Adipocyte (in vitro differentiated cells): ENCODE data around the gene SENP7.

Experiments used
- DNase-seq: peaks from one replicate; pipeline ENCODE4 v3.0.0-alpha.2; 2015; ENCODE audit warnings: low read depth
- H3K27me3 ChIP-seq: replicated peaks from 2 replicates; pipeline ENCODE4 v1.7.0; 2013; ENCODE audit warnings: mild to moderate bottlenecking, low read length, moderate library complexity; ENCODE audit not compliant: control insufficient read depth, insufficient read depth
- H3K36me3 ChIP-seq: 2 replicates; pipeline ENCODE4 v1.7.0; 2013; ENCODE audit warnings: low read length, mild to moderate bottlenecking, moderate library complexity; ENCODE audit not compliant: control insufficient read depth, insufficient read depth, severe bottlenecking
- H3K4me1 ChIP-seq: 2 replicates; pipeline ENCODE4 v1.7.0; 2013; ENCODE audit warnings: mild to moderate bottlenecking, low read length, moderate library complexity; ENCODE audit not compliant: control insufficient read depth, insufficient read depth
- H3K4me3 ChIP-seq: 2 replicates; pipeline ENCODE4 v1.7.0; 2013; ENCODE audit warnings: mild to moderate bottlenecking, low read length, moderate library complexity
- H3K9ac ChIP-seq: 2 replicates; pipeline ENCODE4 v1.7.0; 2013; ENCODE audit warnings: mild to moderate bottlenecking, low read length, moderate library complexity
- H3K9me3 ChIP-seq: 2 replicates; pipeline ENCODE4 v1.7.0; 2013; ENCODE audit warnings: mild to moderate bottlenecking, low read length, moderate library complexity; ENCODE audit not compliant: control insufficient read depth

The SENP7 gene

GRCh38 chr3:101379658-101380376 lies 133.2 kb downstream of the SENP7 start:
- Histone ChIP-seq H3K36me3 (no peaks in the 10 kb centered on the region), H3K9ac (no peak overlapping the region), H3K4me3 (no peak overlapping the region), H3K27me3 (no peaks in the 10 kb centered on the region), H3K9me3 (peaks cover 20% of the 10 kb centered on the region), H3K4me1 (no peaks in the 10 kb centered on the region)
- DNase-seq = no peak

- peaks cover 20% of the 10 kb centered on the region for H3K9me3 ChIP-seq
- no peaks in the 10 kb centered on the region for H3K4me1 ChIP-seq
- H3K9ac ChIP-seq = no peak overlapping the region
- H3K36me3 ChIP-seq = no peaks in the 10 kb centered on the region
- H3K27me3 ChIP-seq = no peaks in the 10 kb centered on the region
- H3K4me3 ChIP-seq = no peak overlapping the region
- no peak for DNase-seq
Observed at GRCh38 chr3:101377796-101378195, 135.2 kb downstream of the SENP7 start.

- Histone ChIP-seq H3K9me3 (peaks cover 20% of the 10 kb centered on the region), H3K9ac (no peak overlapping the region), H3K27me3 (no peaks in the 10 kb centered on the region), H3K36me3 (no peaks in the 10 kb centered on the region), H3K4me3 (no peak overlapping the region), H3K4me1 (no peaks in the 10 kb centered on the region)
- DNase-seq = no peak
Observed at GRCh38 chr3:101377209-101377608, 135.8 kb downstream of the SENP7 start.

- Histone ChIP-seq H3K9me3 (peaks cover 10% of the 10 kb centered on the region), H3K4me1 (no peaks in the 10 kb centered on the region), H3K4me3 (no peak overlapping the region), H3K36me3 (peaks cover 4% of the 10 kb centered on the region), H3K9ac (no peak overlapping the region), H3K27me3 (no peaks in the 10 kb centered on the region)
- DNase-seq = no peak
Observed at GRCh38 chr3:101375586-101375985, 137.4 kb downstream of the SENP7 start.

- H3K4me1 ChIP-seq = no peaks in the 10 kb centered on the region
- H3K27me3 ChIP-seq = no peaks in the 10 kb centered on the region
- H3K4me3 ChIP-seq = no peak overlapping the region
- no peak overlapping the region for H3K9ac ChIP-seq
- peaks cover 39% of the 10 kb centered on the region for H3K36me3 ChIP-seq
- no peak for DNase-seq
- H3K9me3 ChIP-seq = peaks cover 30% of the 10 kb centered on the region
Observed at GRCh38 chr3:101362406-101362805, 150.6 kb downstream of the SENP7 start.

- H3K9me3 ChIP-seq = peaks cover 18% of the 10 kb centered on the region
- no peaks in the 10 kb centered on the region for H3K36me3 ChIP-seq
- H3K4me1 ChIP-seq = no peaks in the 10 kb centered on the region
- DNase-seq = no peak
- no peak overlapping the region for H3K4me3 ChIP-seq
- no peaks in the 10 kb centered on the region for H3K27me3 ChIP-seq
- H3K9ac ChIP-seq = no peak overlapping the region
Observed at GRCh38 chr3:101351829-101352228, 161.2 kb downstream of the SENP7 start.

- Histone ChIP-seq H3K4me3 (no peak overlapping the region), H3K9me3 (no peaks in the 10 kb centered on the region), H3K27me3 (no peaks in the 10 kb centered on the region), H3K36me3 (peaks cover 8% of the 10 kb centered on the region), H3K9ac (no peak overlapping the region), H3K4me1 (no peaks in the 10 kb centered on the region)
- no peak for DNase-seq
Observed at GRCh38 chr3:101340591-101340990, 172.4 kb downstream of the SENP7 start.

- H3K4me3 ChIP-seq = no peak overlapping the region
- no peaks in the 10 kb centered on the region for H3K9me3 ChIP-seq
- no peaks in the 10 kb centered on the region for H3K27me3 ChIP-seq
- no peaks in the 10 kb centered on the region for H3K4me1 ChIP-seq
- no peak overlapping the region for H3K9ac ChIP-seq
- no peak for DNase-seq
- peaks cover 4% of the 10 kb centered on the region for H3K36me3 ChIP-seq
Observed at GRCh38 chr3:101333883-101334282, 179.1 kb downstream of the SENP7 start.

- no peak for DNase-seq
- Histone ChIP-seq H3K9me3 (no peaks in the 10 kb centered on the region), H3K4me3 (no peak overlapping the region), H3K36me3 (peaks cover 7% of the 10 kb centered on the region), H3K27me3 (no peaks in the 10 kb centered on the region), H3K9ac (no peak overlapping the region), H3K4me1 (no peaks in the 10 kb centered on the region)
Observed at GRCh38 chr3:101329016-101329673, 183.9 kb downstream of the SENP7 start.

GRCh38 chr3:101325393-101326134 lies 187.4 kb downstream of the SENP7 start:
- Histone ChIP-seq H3K27me3 (no peaks in the 10 kb centered on the region), H3K9ac (no peak overlapping the region), H3K4me3 (no peak overlapping the region), H3K4me1 (no peaks in the 10 kb centered on the region), H3K9me3 (no peaks in the 10 kb centered on the region), H3K36me3 (peaks cover 7% of the 10 kb centered on the region)
- peak; percentile 36 for DNase-seq

- Histone ChIP-seq H3K4me3 (no peak within 1 kb of the TSS), H3K9me3 (no peaks in the 10 kb centered on the region), H3K9ac (no peak within 1 kb of the TSS), H3K36me3 (no peaks in the 10 kb centered on the region), H3K27me3 (no peaks in the 10 kb centered on the region), H3K4me1 (no peaks in the 10 kb centered on the region)
- DNase-seq = no peak
Observed at GRCh38 chr3:101320475-101320874, 192.5 kb downstream of the SENP7 start, which contains the start of gene IMPG2. Gene IMPG2, minus strand, starts transcription at chr3:101320575. Its CDS starts 203 bp downstream, at chr3:101320372.
